Common myeloid progenitor, CD34-positive (primary cell): Measurements from ENCODE around the gene MYT1.

Experiments used
- CTCF ChIA-PET: fragments of 350-600 bp; sonication (Branson Sonifier 250); formaldehyde crosslinking; loops from one replicate; lab custom pipeline; 2021; ENCODE audit warnings: antibody characterized with exemption; lab: Charles Lee
- POLR2A ChIA-PET: fragments of 350-600 bp; sonication (Branson Sonifier 250); formaldehyde crosslinking; loops from one replicate; lab custom pipeline; 2021; ENCODE audit warnings: antibody characterized with exemption; lab: Charles Lee
- DNase-seq, 3 donors: peaks; one replicate each; pipeline versions ENCODE4 v3.0.0 to v3.0.0-alpha.2; 2013
- H3K27ac ChIP-seq, 2 experiments: 1 replicate in 1 of 2; 2 replicates in 1 of 2; pipeline ENCODE4 v1.7.0; 2013; ENCODE audit warnings: inconsistent platforms in 2 of 2, low read length in 2 of 2, mild to moderate bottlenecking in 2 of 2, low read depth in 1 of 2, moderate library complexity in 1 of 2; ENCODE audit not compliant: severe bottlenecking in 2 of 2, insufficient read depth in 1 of 2, poor library complexity in 1 of 2
- H3K27me3 ChIP-seq, 5 experiments: replicated peaks in 2 of 5; 1 replicate in 3 of 5; 2 replicates in 2 of 5; pipeline versions ENCODE4 v1.6.1 to v1.7.0; 2013; ENCODE audit warnings: low read length in 4 of 5, mild to moderate bottlenecking in 2 of 5, moderate library complexity in 2 of 5, inconsistent platforms in 1 of 5; ENCODE audit not compliant: insufficient read depth in 5 of 5, control insufficient read depth in 4 of 5
- H3K36me3 ChIP-seq, 4 experiments: 1 replicate in 2 of 4; 2 replicates in 2 of 4; pipeline versions ENCODE4 v1.6.1 to v1.7.0; 2013; ENCODE audit warnings: low read length in 3 of 4, control low read depth in 1 of 4, mild to moderate bottlenecking in 1 of 4; ENCODE audit not compliant: control insufficient read depth in 4 of 4, insufficient read depth in 4 of 4
- H3K4me1 ChIP-seq, 4 experiments: 1 replicate in 3 of 4; 2 replicates in 1 of 4; pipeline versions ENCODE4 v1.6.1 to v1.7.1; 2013; ENCODE audit warnings: low read length in 3 of 4, mild to moderate bottlenecking in 3 of 4, control low read depth in 1 of 4, inconsistent platforms in 1 of 4, moderate library complexity in 1 of 4; ENCODE audit not compliant: control insufficient read depth in 4 of 4, insufficient read depth in 4 of 4; ENCODE audit errors: control extremely low read depth in 1 of 4
- H3K4me3 ChIP-seq, 7 experiments: 1 replicate in 4 of 7; 2 replicates in 3 of 7; pipeline versions ENCODE4 v1.5.1 to v1.7.0; 2013; ENCODE audit warnings: mild to moderate bottlenecking in 7 of 7, low read length in 6 of 7, moderate library complexity in 6 of 7, inconsistent platforms in 2 of 7, low read depth in 2 of 7, control low read depth in 1 of 7; ENCODE audit not compliant: insufficient read depth in 4 of 7, control insufficient read depth in 1 of 7; ENCODE audit errors: extremely low read depth in 1 of 7
- H3K9me3 ChIP-seq, 5 experiments: 1 replicate in 4 of 5; 2 replicates in 1 of 5; pipeline versions ENCODE4 v1.6.1 to v1.7.1; 2013; ENCODE audit warnings: low read length in 4 of 5, mild to moderate bottlenecking in 2 of 5, inconsistent platforms in 1 of 5, low read depth in 1 of 5, moderate library complexity in 1 of 5; ENCODE audit not compliant: control insufficient read depth in 4 of 5, insufficient read depth in 2 of 5; ENCODE audit errors: control extremely low read depth in 1 of 5
- WGBS: methylation state at CpG from one replicate; pipeline ENCODE4 v1.1.5; 2013; ENCODE audit not compliant: insufficient coverage; 5-methylcytosine and 5-hydroxymethylcytosine counted together

MYT1 gene

GRCh38 chr20:64163776-64164122, 503 bp upstream of the MYT1 start:
- peaks cover 0 to 2% (median 0%) of the 10 kb centered on the region in 4 experiments for H3K4me1 ChIP-seq
- ChIA-PET POLR2A (no interaction called here), CTCF (no interaction called here)
- peaks cover 11 to 60% (median 23%) of the 10 kb centered on the region in 5 experiments for H3K27me3 ChIP-seq
- H3K4me3 ChIP-seq = no peak overlapping the region
- no peak overlapping the region for H3K27ac ChIP-seq
- no peak for DNase-seq
- no CpG with 5 or more reads among the region's 5 CpGs for WGBS
- no peaks in the 10 kb centered on the region for H3K36me3 ChIP-seq
- no peaks in the 10 kb centered on the region for H3K9me3 ChIP-seq

DNA sequence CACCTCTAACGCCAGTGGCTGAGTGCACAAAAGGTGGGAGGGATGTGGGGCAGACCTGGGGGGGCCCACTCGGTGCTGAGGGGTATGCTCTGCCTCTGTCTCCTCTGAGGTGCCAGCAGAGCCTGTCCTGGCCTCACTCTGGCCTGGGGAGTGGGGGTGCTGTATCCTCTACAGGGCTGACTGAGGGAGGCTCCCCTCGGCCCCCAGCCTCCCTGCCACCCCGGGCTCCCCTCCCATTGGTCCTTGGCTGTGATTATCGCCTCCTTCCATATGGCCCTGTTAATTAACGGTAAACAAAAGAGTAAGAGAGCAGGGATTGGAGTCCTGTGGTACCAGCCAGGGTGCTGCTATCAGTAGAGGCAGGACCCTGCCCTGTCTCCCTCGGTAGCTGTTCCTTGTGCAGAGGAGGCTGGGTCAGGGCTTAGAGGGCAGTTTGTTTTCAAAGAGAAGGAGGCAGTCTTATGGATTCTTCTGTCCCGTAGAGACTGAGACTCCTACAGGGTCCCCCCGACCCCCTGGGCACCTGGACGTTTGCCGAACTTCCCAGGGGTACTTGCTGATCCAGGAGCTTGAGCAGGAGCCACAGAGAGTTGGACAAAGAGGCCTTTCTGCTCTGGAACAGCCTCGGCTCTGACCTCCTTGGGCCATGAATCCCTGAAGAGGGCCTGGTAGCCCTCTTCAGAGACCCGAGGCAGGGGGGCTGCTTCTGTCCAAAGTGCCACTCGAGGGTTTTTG, 1.8 kb downstream of the MYT1 start:
- H3K4me1 ChIP-seq = peaks cover 0 to 2% (median 0%) of the 10 kb centered on the region in 4 experiments
- no peaks in the 10 kb centered on the region for H3K9me3 ChIP-seq
- peaks cover 11 to 43% (median 18%) of the 10 kb centered on the region in 5 experiments for H3K27me3 ChIP-seq
- H3K27ac ChIP-seq = no peak overlapping the region
- H3K36me3 ChIP-seq = no peaks in the 10 kb centered on the region
- WGBS = 90% methylated on average over 13 of the region's 14 CpGs
- ChIA-PET CTCF (interaction anchor here (0.9 to 1.2 kb wide), 2 partner anchors 9 to 10 kb away, joined by 3 to 4 read pairs; no protein-coding TSS in a partner anchor), POLR2A (no interaction called here)
- H3K4me3 ChIP-seq = no peak overlapping the region
- no peak for DNase-seq

DNA sequence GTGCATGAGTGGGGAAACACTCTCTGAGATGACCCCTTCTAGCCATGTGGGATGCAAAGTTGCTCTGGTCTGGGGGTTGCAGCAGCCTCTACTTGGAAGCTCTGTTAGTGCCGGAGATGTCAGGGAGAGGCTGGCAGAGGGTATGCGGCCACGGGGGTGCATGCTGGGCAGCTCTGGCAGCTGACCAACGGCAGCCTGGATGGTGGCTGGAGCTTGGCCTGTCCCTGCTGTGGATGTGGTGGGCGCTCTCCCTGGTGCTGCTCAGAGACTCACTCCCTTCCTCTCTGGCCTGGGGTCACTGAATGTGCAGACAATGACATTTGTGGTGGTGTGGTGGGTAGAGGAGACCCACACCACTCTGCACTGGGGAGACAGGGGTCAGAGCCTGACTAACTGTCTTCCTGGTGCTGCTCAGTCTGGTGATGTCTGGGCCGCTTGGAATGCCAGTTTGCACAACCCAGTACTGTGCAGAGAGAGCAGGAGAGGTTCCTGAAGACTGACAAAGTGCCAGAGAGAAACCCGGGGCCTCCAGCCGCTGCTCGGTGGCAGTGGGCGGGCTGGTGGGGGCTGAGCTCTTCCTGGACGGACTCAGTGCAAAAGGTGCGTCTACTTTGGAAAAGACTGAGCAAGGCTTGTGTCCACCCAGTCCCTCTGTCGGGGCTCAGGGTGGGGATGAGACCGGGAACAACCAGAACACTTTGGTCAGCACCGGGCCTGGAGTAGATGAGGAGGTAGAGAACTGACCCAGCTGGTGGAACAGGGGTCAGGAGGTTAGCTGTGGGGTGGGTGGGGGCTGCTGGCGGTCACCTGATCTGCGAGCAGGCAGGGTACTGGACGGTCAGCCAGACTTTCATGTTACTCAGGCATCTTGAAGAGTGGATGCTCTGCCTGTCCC, 2.7 kb downstream of the MYT1 start:
- Histone ChIP-seq H3K4me1 (peaks cover 0 to 2% (median 0%) of the 10 kb centered on the region in 4 experiments), H3K4me3 (no peak overlapping the region), H3K27ac (no peak overlapping the region), H3K36me3 (no peaks in the 10 kb centered on the region), H3K27me3 (peaks cover 10 to 33% (median 15%) of the 10 kb centered on the region in 5 experiments), H3K9me3 (no peaks in the 10 kb centered on the region)
- ChIA-PET POLR2A (no interaction called here), CTCF (interaction anchor here (1.2 kb wide), 1 partner anchor 10 kb away, joined by 4 read pairs; no protein-coding TSS in a partner anchor)
- DNase-seq = no peak
- WGBS = 87% methylated on average over 16 of the region's 18 CpGs

DNA sequence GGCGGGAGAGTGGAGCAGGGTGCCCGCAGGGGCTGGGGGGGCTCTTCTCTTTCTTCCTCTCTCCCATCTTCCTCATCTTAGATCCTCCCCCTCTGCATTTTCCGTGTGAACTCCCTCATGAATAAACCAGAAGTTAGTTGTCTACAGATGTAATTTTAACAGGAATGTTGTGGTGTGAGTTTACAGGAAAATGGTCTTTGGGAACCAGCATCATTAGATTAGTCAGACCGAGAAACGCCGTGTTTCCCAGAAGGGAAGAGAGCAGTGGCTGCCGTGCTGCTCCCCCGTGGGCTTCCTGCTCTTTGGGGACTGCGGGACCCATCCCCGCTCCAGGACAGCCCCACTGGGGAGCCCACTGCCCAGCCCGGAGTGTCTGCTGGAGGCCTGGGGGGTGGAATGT, 3.4 kb downstream of the MYT1 start:
- Histone ChIP-seq H3K27ac (no peak overlapping the region), H3K4me3 (no peak overlapping the region), H3K4me1 (peaks cover 0 to 2% (median 0%) of the 10 kb centered on the region in 4 experiments), H3K27me3 (peaks cover 6 to 26% (median 11%) of the 10 kb centered on the region in 5 experiments), H3K36me3 (no peaks in the 10 kb centered on the region), H3K9me3 (no peaks in the 10 kb centered on the region)
- CTCF ChIA-PET = no interaction called here
- no peak for DNase-seq
- WGBS = 66% methylated on average over 4 of the region's 11 CpGs
- POLR2A ChIA-PET = no interaction called here

DNA sequence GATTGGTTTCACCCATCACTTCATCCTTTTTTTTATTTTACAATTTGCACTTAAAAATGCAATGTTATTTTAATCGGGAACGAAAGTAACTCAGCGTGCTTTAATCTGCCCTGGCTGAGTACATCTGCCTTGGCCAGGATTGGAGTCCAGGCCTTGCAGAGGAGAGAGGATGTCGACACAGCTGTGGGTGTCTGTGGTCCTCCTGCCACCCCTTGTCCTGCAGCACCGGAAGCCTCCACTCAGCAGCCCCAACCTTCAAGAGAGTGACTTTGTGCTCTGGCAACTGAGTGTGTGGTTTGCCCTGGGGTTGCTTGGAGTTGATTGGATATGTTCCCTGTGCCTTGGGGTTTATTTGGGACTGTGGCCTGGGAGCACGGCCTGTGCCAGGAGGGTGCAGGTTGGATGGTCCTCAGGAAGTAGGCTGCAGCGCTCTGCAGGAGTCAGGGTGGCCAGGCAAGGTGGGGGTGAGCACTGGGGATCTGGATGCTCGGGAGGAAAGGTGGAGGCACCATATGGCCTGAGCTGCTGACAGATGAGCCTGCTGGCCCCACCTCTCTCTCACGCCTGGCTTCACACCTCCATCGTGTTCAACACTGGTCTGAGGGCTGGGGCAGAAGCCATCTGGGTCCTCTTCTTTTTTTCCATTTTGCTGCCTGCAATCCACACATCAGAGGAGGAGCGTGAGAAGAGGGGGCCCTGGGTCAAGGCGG, 4.3 kb downstream of the MYT1 start:
- no peak for DNase-seq
- peaks cover 0 to 2% (median 0%) of the 10 kb centered on the region in 4 experiments for H3K4me1 ChIP-seq
- WGBS = 78% methylated on average over 8 of the region's 12 CpGs
- no peaks in the 10 kb centered on the region for H3K36me3 ChIP-seq
- H3K27me3 ChIP-seq = peaks cover 0 to 26% (median 3%) of the 10 kb centered on the region in 5 experiments
- H3K4me3 ChIP-seq = no peak overlapping the region
- no peak overlapping the region for H3K27ac ChIP-seq
- CTCF ChIA-PET = no interaction called here
- POLR2A ChIA-PET = no interaction called here
- H3K9me3 ChIP-seq = no peaks in the 10 kb centered on the region

GRCh38 chr20:64169091-64169560, 4.9 kb downstream of the MYT1 start:
- no peak overlapping the region for H3K27ac ChIP-seq
- H3K27me3 ChIP-seq = peaks cover 0 to 22% (median 2%) of the 10 kb centered on the region in 5 experiments
- H3K4me1 ChIP-seq = peaks cover 0 to 2% (median 0%) of the 10 kb centered on the region in 4 experiments
- H3K9me3 ChIP-seq = no peaks in the 10 kb centered on the region
- ChIA-PET POLR2A (no interaction called here), CTCF (no interaction called here)
- no peak overlapping the region for H3K4me3 ChIP-seq
- 97% methylated on average over 10 of the region's 10 CpGs for WGBS
- no peaks in the 10 kb centered on the region for H3K36me3 ChIP-seq
- no peak for DNase-seq
